Activated CD4-positive, alpha-beta T cell treated with anti-CD3 and anti-CD28 coated beads, Interleukin-2, amount 50 U/mL, for 16 hours (primary cell): Measurements from ENCODE around the gene ZBTB39.
"Not testable (repeated sequence)": the region's sequence is repeated elsewhere in the genome, so short reads cannot be mapped to it uniquely, and the experiment has no call there.

Source experiments
- DNase-seq: peaks from one replicate; pipeline ENCODE4 v3.0.0-alpha.2; 2020

ZBTB39 gene

GRCh38 chr12:56998981-56999380 lies 7.4 kb downstream of the ZBTB39 start:
- peak; percentile 79 for DNase-seq

- no peak for DNase-seq
Observed at GRCh38 chr12:56998316-56998715, 8.0 kb downstream of the ZBTB39 start.

- no peak for DNase-seq
Observed at GRCh38 chr12:56996793-56997545, 9.4 kb downstream of the ZBTB39 start.

GRCh38 chr12:56995930-56996496 lies 10.3 kb downstream of the ZBTB39 start:
- no peak for DNase-seq

GRCh38 chr12:56995201-56995929 lies 11.0 kb downstream of the ZBTB39 start:
- DNase-seq = no peak

- DNase-seq = no peak
Observed at GRCh38 chr12:56994231-56994746, 12.1 kb downstream of the ZBTB39 start.

GRCh38 chr12:56993346-56993745 lies 13.0 kb downstream of the ZBTB39 start:
- no peak for DNase-seq

- DNase-seq = no peak
Observed at GRCh38 chr12:56991319-56992246, 14.8 kb downstream of the ZBTB39 start.

GRCh38 chr12:56990648-56991318 lies 15.6 kb downstream of the ZBTB39 start:
- no peak for DNase-seq

GRCh38 chr12:56989861-56990610 lies 16.3 kb downstream of the ZBTB39 start:
- no peak for DNase-seq

GRCh38 chr12:56988207-56988739 lies 18.1 kb downstream of the ZBTB39 start:
- no peak for DNase-seq

- peak; percentile 71 for DNase-seq
Observed at GRCh38 chr12:56987551-56988053, 18.7 kb downstream of the ZBTB39 start.

GRCh38 chr12:56987011-56987410 lies 19.3 kb downstream of the ZBTB39 start:
- DNase-seq = no peak

GRCh38 chr12:56985714-56986113 lies 20.6 kb downstream of the ZBTB39 start:
- not testable (repeated sequence) for DNase-seq

GRCh38 chr12:56983386-56983785 lies 23.0 kb downstream of the ZBTB39 start:
- DNase-seq = no peak

- not testable (repeated sequence) for DNase-seq
Observed at GRCh38 chr12:56982578-56983236, 23.6 kb downstream of the ZBTB39 start.

GRCh38 chr12:56980941-56981530 lies 25.3 kb downstream of the ZBTB39 start:
- DNase-seq = no peak

- no peak for DNase-seq
Observed at GRCh38 chr12:56980268-56980667, 26.1 kb downstream of the ZBTB39 start.

- DNase-seq = no peak
Observed at GRCh38 chr12:56979628-56980027, 26.7 kb downstream of the ZBTB39 start.
